Eye (tissue), 1 donor: ENCODE results near the gene ADAMTS6.
"Not testable (repeated sequence)": the region's sequence is repeated elsewhere in the genome, so short reads cannot be mapped to it uniquely, and the experiment has no call there.

Source experiments
- DNase-seq: peaks from one replicate; pipeline ENCODE4 v3.0.0-alpha.2; 2015

ADAMTS6 gene

GRCh38 chr5:65194871-65195270 lies 286.8 kb downstream of the ADAMTS6 start:
- DNase-seq, result no peak

GRCh38 chr5:65192331-65192730 lies 289.4 kb downstream of the ADAMTS6 start:
- DNase-seq, result no peak

- DNase-seq, result no peak
Observed at GRCh38 chr5:65191554-65192135, 290.1 kb downstream of the ADAMTS6 start.

GRCh38 chr5:65190328-65191053 lies 291.2 kb downstream of the ADAMTS6 start:
- peak; percentile 15 for DNase-seq

GRCh38 chr5:65186646-65187227 lies 295.0 kb downstream of the ADAMTS6 start:
- DNase-seq, result no peak

GRCh38 chr5:65185468-65185867 lies 296.3 kb downstream of the ADAMTS6 start:
- DNase-seq, result no peak

GRCh38 chr5:65184780-65185179 lies 296.9 kb downstream of the ADAMTS6 start:
- DNase-seq, result peak; percentile 83

- not testable (repeated sequence) for DNase-seq
Observed at GRCh38 chr5:65174231-65174630, 307.5 kb downstream of the ADAMTS6 start.

GRCh38 chr5:65173130-65173525 lies 308.6 kb downstream of the ADAMTS6 start:
- DNase-seq, result no peak

GRCh38 chr5:65172486-65173129 lies 309.1 kb downstream of the ADAMTS6 start:
- no peak for DNase-seq

- no peak for DNase-seq
Observed at GRCh38 chr5:65171645-65172044, 310.1 kb downstream of the ADAMTS6 start.

- DNase-seq, result no peak
Observed at GRCh38 chr5:65163698-65164097, 318.0 kb downstream of the ADAMTS6 start.

- DNase-seq, result no peak
Observed at GRCh38 chr5:65161655-65162054, 320.1 kb downstream of the ADAMTS6 start.

GRCh38 chr5:65157906-65158603 lies 323.7 kb downstream of the ADAMTS6 start:
- no peak for DNase-seq

- no peak for DNase-seq
Observed at GRCh38 chr5:65156933-65157332, 324.8 kb downstream of the ADAMTS6 start.

GRCh38 chr5:65152131-65152530 lies 329.6 kb downstream of the ADAMTS6 start:
- DNase-seq, result no peak

- DNase-seq, result peak; percentile 57
Observed at GRCh38 chr5:65151614-65152013, 330.1 kb downstream of the ADAMTS6 start.

- DNase-seq, result no peak
Observed at GRCh38 chr5:65150599-65151304, 331.0 kb downstream of the ADAMTS6 start.

- no peak for DNase-seq
Observed at GRCh38 chr5:65149827-65150226, 331.9 kb downstream of the ADAMTS6 start.

GRCh38 chr5:65144136-65144871 lies 337.4 kb downstream of the ADAMTS6 start:
- DNase-seq, result no peak

- peak; percentile 66 for DNase-seq
Observed at GRCh38 chr5:65142511-65143011, 339.2 kb downstream of the ADAMTS6 start.

GRCh38 chr5:65142016-65142415 lies 339.7 kb downstream of the ADAMTS6 start:
- no peak for DNase-seq
